ENCODE data around the gene ZXDC. TPM values are rescaled to one million over a fixed set of nuclear protein-coding genes. Genes with fewer than 3 reads are reported as not detected.
A peak's percentile ranks its signal among the peaks of the same experiment; 100 is the strongest.

Gene ZXDC
- polyA plus RNA-seq, 1 donor (not counting 4 experiments of a cell fraction or from before 2014, with no cell fraction given) = 10.7 TPM

DNA sequence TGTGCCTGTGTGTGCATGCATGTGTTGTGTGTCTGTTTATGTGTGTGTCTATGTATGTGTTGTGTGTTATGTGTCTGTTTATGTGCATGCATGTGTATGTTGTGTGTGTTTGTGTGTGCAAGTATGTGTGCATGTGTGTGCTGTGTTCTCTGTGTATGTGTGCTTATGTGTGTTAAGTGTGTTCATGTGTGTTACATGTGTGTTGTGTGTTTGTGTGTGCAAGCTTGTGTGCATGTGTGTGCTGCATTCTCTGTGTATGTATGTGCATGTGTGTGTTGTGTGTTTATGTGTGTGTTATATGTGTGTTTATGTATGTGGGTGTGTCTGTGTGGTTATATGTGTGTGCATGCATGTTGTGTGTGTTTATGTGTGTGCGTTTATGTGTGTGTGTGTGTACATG lies 27.0 kb upstream of the ZXDC start:
- FAIRE-seq = peak; percentile 68
- dilution Hi-C loops (cut with MboI; ENCODE audit: extremely low pct_ligation_motif_present, low sequenced_read_pairs) = no loop called here

DNA sequence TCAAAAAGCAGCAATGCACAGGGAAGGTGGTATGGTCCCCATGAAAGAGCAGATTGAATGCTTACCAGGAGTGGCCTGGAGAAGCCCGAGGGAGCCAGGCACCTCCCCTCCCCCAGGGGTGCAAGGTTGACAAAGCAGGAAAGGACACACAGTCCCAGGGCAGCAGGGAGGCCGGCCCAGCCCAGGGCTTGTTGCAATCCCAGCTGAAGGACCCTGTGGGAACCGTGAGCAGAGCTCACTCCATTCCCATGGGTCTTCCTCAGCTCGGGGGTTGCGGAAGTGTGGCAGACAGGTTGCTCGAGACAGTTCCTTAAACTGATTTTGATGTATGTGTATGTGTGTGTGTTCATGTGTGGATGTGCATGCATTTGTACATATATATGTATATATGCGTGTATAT lies 26.0 kb upstream of the ZXDC start:
- Histone ChIP-seq H4K20me1 (ENCODE audit: control insufficient read depth, extremely low read depth, insufficient read depth, low read length) (no peaks in the 10 kb centered on the region), H2AFZ (ENCODE audit: control insufficient read depth, low read length) (no peak overlapping the region), H3K4me2 (ENCODE audit: control insufficient read depth, extremely low read depth, insufficient read depth, low read depth, low read length) (no peak overlapping the region), H3K79me2 (ENCODE audit: control insufficient read depth, insufficient read depth, low read length) (no peaks in the 10 kb centered on the region), H3K27ac (ENCODE audit: control insufficient read depth, insufficient read depth, low read length) (no peak overlapping the region), H3K4me3 (ENCODE audit: control insufficient read depth in 2 of 3, extremely low read depth in 1 of 3, insufficient read depth in 2 of 3, low read depth in 1 of 3, low read length in 3 of 3) (no peak overlapping the region), H3K9ac (ENCODE audit: control insufficient read depth, extremely low read depth, insufficient read depth, low read length) (no peak overlapping the region), H3K4me1 (ENCODE audit: control insufficient read depth, extremely low read depth, insufficient read depth, low read length) (no peaks in the 10 kb centered on the region), H3K9me3 (ENCODE audit: control insufficient read depth, low read depth, low read length) (no peaks in the 10 kb centered on the region), H3K27me3 (ENCODE audit: control insufficient read depth, extremely low read depth, insufficient read depth, low read length) (peaks cover 17% of the 10 kb centered on the region), H3K9me1 (ENCODE audit: control insufficient read depth, extremely low read depth, insufficient read depth, low read length) (no peaks in the 10 kb centered on the region), H3K36me3 (ENCODE audit: control insufficient read depth in 2 of 2, extremely low read depth in 1 of 2, insufficient read depth in 2 of 2, low read length in 2 of 2) (no peaks in the 10 kb centered on the region)
- no peak for DNase-seq (ENCODE audit: low read depth, low spot score)
- no peak for FAIRE-seq
- no peak for TF ChIP-seq EZH2 (IDR thresholded peaks at IDR 0.05; ENCODE audit: low read length)
- TF ChIP-seq, protein P1, sequence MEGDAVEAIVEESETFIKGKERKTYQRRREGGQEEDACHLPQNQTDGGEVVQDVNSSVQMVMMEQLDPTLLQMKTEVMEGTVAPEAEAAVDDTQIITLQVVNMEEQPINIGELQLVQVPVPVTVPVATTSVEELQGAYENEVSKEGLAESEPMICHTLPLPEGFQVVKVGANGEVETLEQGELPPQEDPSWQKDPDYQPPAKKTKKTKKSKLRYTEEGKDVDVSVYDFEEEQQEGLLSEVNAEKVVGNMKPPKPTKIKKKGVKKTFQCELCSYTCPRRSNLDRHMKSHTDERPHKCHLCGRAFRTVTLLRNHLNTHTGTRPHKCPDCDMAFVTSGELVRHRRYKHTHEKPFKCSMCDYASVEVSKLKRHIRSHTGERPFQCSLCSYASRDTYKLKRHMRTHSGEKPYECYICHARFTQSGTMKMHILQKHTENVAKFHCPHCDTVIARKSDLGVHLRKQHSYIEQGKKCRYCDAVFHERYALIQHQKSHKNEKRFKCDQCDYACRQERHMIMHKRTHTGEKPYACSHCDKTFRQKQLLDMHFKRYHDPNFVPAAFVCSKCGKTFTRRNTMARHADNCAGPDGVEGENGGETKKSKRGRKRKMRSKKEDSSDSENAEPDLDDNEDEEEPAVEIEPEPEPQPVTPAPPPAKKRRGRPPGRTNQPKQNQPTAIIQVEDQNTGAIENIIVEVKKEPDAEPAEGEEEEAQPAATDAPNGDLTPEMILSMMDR (optimal IDR thresholded peaks at IDR 0.05 in 1 of 3, IDR thresholded peaks at IDR 0.05 in 1 of 3, conservative IDR thresholded peaks at IDR 0.05 in 1 of 3; ENCODE audit: extremely low read depth in 1 of 3, insufficient read depth in 2 of 3, low read length in 3 of 3) = no peak
- dilution Hi-C loops (cut with MboI; ENCODE audit: extremely low pct_ligation_motif_present, low sequenced_read_pairs) = no loop called here

More for the DNA sequence above, 27.0 kb upstream of the ZXDC start:
- no peak for DNase-seq (ENCODE audit: low read depth, low spot score)
- H3K9me1 ChIP-seq (ENCODE audit: control insufficient read depth, extremely low read depth, insufficient read depth, low read length) = no peaks in the 10 kb centered on the region
- H3K9ac ChIP-seq (ENCODE audit: control insufficient read depth, extremely low read depth, insufficient read depth, low read length) = no peak overlapping the region
- no peak overlapping the region for H3K4me2 ChIP-seq (ENCODE audit: control insufficient read depth, extremely low read depth, insufficient read depth, low read depth, low read length)
- H3K9me3 ChIP-seq (ENCODE audit: control insufficient read depth, low read depth, low read length) = no peaks in the 10 kb centered on the region
- H3K27ac ChIP-seq (ENCODE audit: control insufficient read depth, insufficient read depth, low read length) = no peak overlapping the region
- no peaks in the 10 kb centered on the region for H4K20me1 ChIP-seq (ENCODE audit: control insufficient read depth, extremely low read depth, insufficient read depth, low read length)
- no peak overlapping the region for H2AFZ ChIP-seq (ENCODE audit: control insufficient read depth, low read length)
- H3K79me2 ChIP-seq (ENCODE audit: control insufficient read depth, insufficient read depth, low read length) = no peaks in the 10 kb centered on the region
- no peaks in the 10 kb centered on the region for H3K4me1 ChIP-seq (ENCODE audit: control insufficient read depth, extremely low read depth, insufficient read depth, low read length)
- TF ChIP-seq, protein P1 (optimal IDR thresholded peaks at IDR 0.05 in 1 of 3, IDR thresholded peaks at IDR 0.05 in 1 of 3, conservative IDR thresholded peaks at IDR 0.05 in 1 of 3; ENCODE audit: extremely low read depth in 1 of 3, insufficient read depth in 2 of 3, low read length in 3 of 3) = no peak
- no peak for TF ChIP-seq EZH2 (IDR thresholded peaks at IDR 0.05; ENCODE audit: low read length)
- no peak overlapping the region for H3K4me3 ChIP-seq (ENCODE audit: control insufficient read depth in 2 of 3, extremely low read depth in 1 of 3, insufficient read depth in 2 of 3, low read depth in 1 of 3, low read length in 3 of 3)
- H3K36me3 ChIP-seq (ENCODE audit: control insufficient read depth in 2 of 2, extremely low read depth in 1 of 2, insufficient read depth in 2 of 2, low read length in 2 of 2) = no peaks in the 10 kb centered on the region
- H3K27me3 ChIP-seq (ENCODE audit: control insufficient read depth, extremely low read depth, insufficient read depth, low read length) = peaks cover 17% of the 10 kb centered on the region

All from keratinocyte (primary cell).